ENCODE data around the gene TTC3.

The TTC3 gene

GRCh38 chr21:37224861-37225839, 152.1 kb downstream of the TTC3 start:
- DNase-seq (ENCODE audit: low read depth in 2 of 2): peak; percentile 31 to 45

- no peak for DNase-seq (ENCODE audit: low read depth in 2 of 2)
Measured at GRCh38 chr21:37226041-37226920, 153.2 kb downstream of the TTC3 start.

GRCh38 chr21:37227071-37228002, 154.3 kb downstream of the TTC3 start:
- DNase-seq (ENCODE audit: low read depth in 2 of 2): no peak

GRCh38 chr21:37228003-37228400, 154.9 kb downstream of the TTC3 start:
- no peak for DNase-seq (ENCODE audit: low read depth in 2 of 2)

GRCh38 chr21:37230632-37231248, 157.7 kb downstream of the TTC3 start:
- DNase-seq (ENCODE audit: low read depth in 2 of 2): no peak

- no peak for DNase-seq (ENCODE audit: low read depth in 2 of 2)
Measured at GRCh38 chr21:37231249-37231645, 158.2 kb downstream of the TTC3 start.

- no peak for DNase-seq (ENCODE audit: low read depth in 2 of 2)
Measured at GRCh38 chr21:37231671-37232070, 158.6 kb downstream of the TTC3 start.

- no peak for DNase-seq (ENCODE audit: low read depth in 2 of 2)
Measured at GRCh38 chr21:37232274-37233018, 159.4 kb downstream of the TTC3 start.

- no peak for DNase-seq (ENCODE audit: low read depth in 2 of 2)
Measured at GRCh38 chr21:37233551-37234146, 160.6 kb downstream of the TTC3 start.

GRCh38 chr21:37237346-37237745, 164.3 kb downstream of the TTC3 start:
- DNase-seq (ENCODE audit: low read depth in 2 of 2): no peak

- DNase-seq (ENCODE audit: low read depth in 2 of 2): no peak
Measured at GRCh38 chr21:37237764-37238163, 164.7 kb downstream of the TTC3 start.

- no peak for DNase-seq (ENCODE audit: low read depth in 2 of 2)
Measured at GRCh38 chr21:37240978-37241377, 167.9 kb downstream of the TTC3 start.

GRCh38 chr21:37241426-37241825, 168.4 kb downstream of the TTC3 start:
- DNase-seq (ENCODE audit: low read depth in 2 of 2): no peak

- no peak for DNase-seq (ENCODE audit: low read depth in 2 of 2)
Measured at GRCh38 chr21:37243961-37244360, 170.9 kb downstream of the TTC3 start.

GRCh38 chr21:37244501-37245095, 171.5 kb downstream of the TTC3 start:
- no peak for DNase-seq (ENCODE audit: low read depth in 2 of 2)

- DNase-seq (ENCODE audit: low read depth in 2 of 2): no peak
Measured at GRCh38 chr21:37245151-37245550, 172.1 kb downstream of the TTC3 start.

GRCh38 chr21:37248298-37248697, 175.2 kb downstream of the TTC3 start:
- DNase-seq (ENCODE audit: low read depth in 2 of 2): no peak

GRCh38 chr21:37249112-37249904, 176.3 kb downstream of the TTC3 start:
- no peak for DNase-seq (ENCODE audit: low read depth in 2 of 2)

GRCh38 chr21:37251294-37251634, 178.2 kb downstream of the TTC3 start:
- no peak for DNase-seq (ENCODE audit: low read depth in 2 of 2)

Measured in stimulated activated CD8-positive, alpha-beta memory T cell treated with anti-CD3 and anti-CD28 coated beads, Interleukin-15, amount 100 ng/mL, for 4 hours (primary cell).